GM18507 (cell line): ENCODE measurements around the gene MARVELD3.
"Not testable (repeated sequence)": the region's sequence is repeated elsewhere in the genome, so short reads cannot be mapped to it uniquely, and the experiment has no call there.

ENCODE experiments used
- DNase-seq: peaks from one replicate; pipeline ENCODE4 v3.0.0; 2011; ENCODE audit warnings: low read depth; ENCODE audit not compliant: insufficient read length; ENCODE audit errors: extremely low spot score
- FAIRE-seq: peaks from 2 replicates; lab custom pipeline; 2011; peaks lifted over from hg19 to GRCh38; lab: Jason Lieb, UNC

Gene MARVELD3

GRCh38 chr16:71614956-71615355, 11.0 kb upstream of the MARVELD3 start:
- not testable (repeated sequence) for FAIRE-seq, DNase-seq

- FAIRE-seq, result no peak
- DNase-seq, result no peak
Observed at GRCh38 chr16:71618429-71618828, 7.6 kb upstream of the MARVELD3 start.

- no peak for FAIRE-seq
Observed at GRCh38 chr16:71622088-71622487, 3.9 kb upstream of the MARVELD3 start.

GRCh38 chr16:71623597-71623996, 2.4 kb upstream of the MARVELD3 start:
- FAIRE-seq, result peak; percentile 12

More at GRCh38 chr16:71622088-71622487, 3.9 kb upstream of the MARVELD3 start:
- no peak for DNase-seq

GRCh38 chr16:71625113-71625850, 702 bp upstream of the MARVELD3 start:
- DNase-seq (no peak), FAIRE-seq (no peak)

More at GRCh38 chr16:71623597-71623996, 2.4 kb upstream of the MARVELD3 start:
- no peak for DNase-seq

- DNase-seq (no peak), FAIRE-seq (no peak)
Observed at GRCh38 chr16:71626858-71627213, 852 bp downstream of the MARVELD3 start.

- FAIRE-seq (no peak), DNase-seq (no peak)
Observed at GRCh38 chr16:71627731-71628181, 1.8 kb downstream of the MARVELD3 start.

GRCh38 chr16:71628810-71629209, 2.8 kb downstream of the MARVELD3 start:
- no peak for FAIRE-seq
- DNase-seq, result no peak

- FAIRE-seq, result no peak
Observed at GRCh38 chr16:71629278-71630016, 3.5 kb downstream of the MARVELD3 start.

GRCh38 chr16:71630808-71631207, 4.8 kb downstream of the MARVELD3 start:
- DNase-seq (no peak), FAIRE-seq (no peak)

More at GRCh38 chr16:71629278-71630016, 3.5 kb downstream of the MARVELD3 start:
- no peak for DNase-seq

- FAIRE-seq, result no peak
Observed at GRCh38 chr16:71631776-71632175, 5.8 kb downstream of the MARVELD3 start.

GRCh38 chr16:71635632-71636031, 9.6 kb downstream of the MARVELD3 start:
- no peak for FAIRE-seq

More at GRCh38 chr16:71631776-71632175, 5.8 kb downstream of the MARVELD3 start:
- no peak for DNase-seq

GRCh38 chr16:71637398-71637797, 11.4 kb downstream of the MARVELD3 start:
- FAIRE-seq, result no peak
- no peak for DNase-seq

More at GRCh38 chr16:71635632-71636031, 9.6 kb downstream of the MARVELD3 start:
- no peak for DNase-seq

GRCh38 chr16:71645450-71645849, 19.5 kb downstream of the MARVELD3 start:
- FAIRE-seq (peak; percentile 5), DNase-seq (no peak)

- DNase-seq, result no peak
- no peak for FAIRE-seq
Observed at GRCh38 chr16:71647391-71647790, 21.4 kb downstream of the MARVELD3 start.

GRCh38 chr16:71648162-71648561, 22.2 kb downstream of the MARVELD3 start:
- no peak for DNase-seq
- FAIRE-seq, result no peak

- no peak for DNase-seq
- no peak for FAIRE-seq
Observed at GRCh38 chr16:71648921-71649320, 22.9 kb downstream of the MARVELD3 start.

GRCh38 chr16:71649704-71650103, 23.7 kb downstream of the MARVELD3 start:
- DNase-seq (no peak), FAIRE-seq (no peak)

GRCh38 chr16:71658771-71659170, 32.8 kb downstream of the MARVELD3 start:
- peak; percentile 69 for FAIRE-seq

GRCh38 chr16:71659471-71659870, 33.5 kb downstream of the MARVELD3 start:
- FAIRE-seq, result peak; percentile 9
- no peak for DNase-seq

More at GRCh38 chr16:71658771-71659170, 32.8 kb downstream of the MARVELD3 start:
- DNase-seq, result peak; percentile 2
